ENCODE measurements around the gene ENOPH1.
"Not testable (repeated sequence)": the region's sequence is repeated elsewhere in the genome, so short reads cannot be mapped to it uniquely, and the experiment has no call there.

ENOPH1 gene

DNA sequence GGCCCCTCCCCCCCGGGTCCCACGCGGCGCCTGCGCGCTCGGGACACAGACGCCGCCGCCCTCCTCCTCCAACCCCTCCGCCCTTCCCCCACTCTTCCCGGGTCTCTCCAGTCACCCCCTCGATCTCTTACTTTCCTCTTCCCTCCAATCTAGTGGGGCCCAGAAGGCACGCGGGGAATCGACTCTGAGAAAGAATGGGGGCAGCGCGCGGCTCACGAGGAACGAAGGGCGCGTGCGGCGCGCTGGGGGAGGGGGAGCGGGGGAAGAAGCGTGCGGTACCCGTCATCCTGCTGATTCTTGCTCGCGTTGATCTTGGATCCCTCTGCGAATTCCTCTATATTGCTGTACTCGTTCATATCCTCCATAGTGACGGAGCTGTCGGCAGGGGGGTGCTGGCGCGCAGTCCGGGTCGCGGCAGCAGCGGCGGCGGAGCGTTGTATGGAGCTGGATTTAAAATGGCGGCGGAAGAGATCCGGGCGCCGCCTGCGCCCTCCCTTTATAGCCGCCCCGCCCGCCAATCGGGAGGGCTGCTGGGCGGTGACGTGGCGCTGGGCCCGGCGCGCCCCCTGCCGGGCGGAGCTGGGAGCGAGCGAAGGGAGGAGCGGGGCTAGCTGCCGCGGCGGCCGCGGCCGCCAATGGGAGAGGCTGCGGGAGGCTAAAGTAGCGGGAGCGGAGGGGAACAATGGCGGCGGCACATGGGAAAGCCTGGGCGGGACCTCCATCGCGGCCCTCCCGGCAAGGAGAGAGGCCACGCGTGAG is 1.2 kb upstream of the ENOPH1 start:
- peak; percentile 92 for DNase-seq

DNA sequence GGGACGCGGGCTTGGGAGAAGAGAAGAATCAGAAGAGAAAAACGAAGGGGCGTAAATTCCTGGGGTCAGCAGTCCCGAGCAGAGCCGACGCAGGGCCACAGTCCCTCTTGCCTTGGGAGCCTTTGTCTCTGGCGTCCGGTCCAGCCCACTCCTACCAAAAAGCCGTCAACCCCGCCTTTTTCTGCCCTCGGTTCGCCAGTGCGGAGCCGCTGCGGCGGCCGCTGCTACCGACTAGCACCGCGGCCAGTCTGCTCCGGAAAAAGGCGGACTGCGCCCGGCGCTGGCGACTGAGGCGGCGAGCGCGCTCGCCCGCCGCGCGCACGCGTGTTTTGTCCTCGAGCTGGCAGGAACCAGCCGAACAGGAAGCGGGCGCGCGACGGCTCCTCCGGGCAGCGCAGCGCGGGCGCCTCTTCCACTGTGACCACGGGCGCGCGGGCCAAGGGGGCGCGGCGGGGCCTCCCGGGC is 630 bp upstream of the ENOPH1 start:
- no peak for DNase-seq

DNA sequence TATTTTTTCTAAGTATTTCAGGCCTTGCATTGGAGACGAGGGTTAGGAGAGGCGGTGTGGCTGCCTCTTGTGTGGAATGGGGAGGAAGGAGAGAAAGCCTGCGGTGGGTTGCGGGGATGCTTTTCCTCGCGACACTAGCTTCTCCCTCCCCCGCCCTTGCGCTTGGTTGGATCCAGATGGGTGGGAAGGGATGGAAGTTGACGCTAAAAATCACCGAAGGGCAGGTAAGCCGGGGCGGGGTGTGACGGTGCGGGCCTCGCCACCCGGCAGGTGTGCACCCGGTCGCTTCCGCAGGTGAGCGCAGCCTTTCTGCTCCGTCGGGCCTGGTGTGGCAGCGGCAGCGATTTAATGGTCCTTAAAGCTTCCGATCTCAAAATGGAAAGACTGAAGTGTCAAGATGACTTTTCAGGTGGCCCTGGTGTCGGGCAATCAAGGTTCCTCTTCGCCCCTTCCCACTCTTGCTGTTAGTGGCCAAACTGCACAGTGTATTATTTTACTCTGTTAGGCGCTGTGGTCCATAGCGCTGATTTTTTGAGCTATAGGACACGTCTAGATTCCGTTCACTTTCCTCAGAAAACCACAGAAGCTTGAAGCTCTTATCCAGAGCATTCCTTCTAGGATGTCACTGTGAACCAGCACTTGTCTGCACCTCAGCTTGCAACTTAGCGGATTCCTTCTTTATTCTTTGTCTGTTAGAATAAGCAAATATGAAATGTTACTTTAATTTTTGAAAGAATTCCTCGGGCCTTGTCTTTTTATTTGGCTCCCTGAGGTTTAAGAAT is 765 bp downstream of the ENOPH1 start:
- DNase-seq = no peak

DNA sequence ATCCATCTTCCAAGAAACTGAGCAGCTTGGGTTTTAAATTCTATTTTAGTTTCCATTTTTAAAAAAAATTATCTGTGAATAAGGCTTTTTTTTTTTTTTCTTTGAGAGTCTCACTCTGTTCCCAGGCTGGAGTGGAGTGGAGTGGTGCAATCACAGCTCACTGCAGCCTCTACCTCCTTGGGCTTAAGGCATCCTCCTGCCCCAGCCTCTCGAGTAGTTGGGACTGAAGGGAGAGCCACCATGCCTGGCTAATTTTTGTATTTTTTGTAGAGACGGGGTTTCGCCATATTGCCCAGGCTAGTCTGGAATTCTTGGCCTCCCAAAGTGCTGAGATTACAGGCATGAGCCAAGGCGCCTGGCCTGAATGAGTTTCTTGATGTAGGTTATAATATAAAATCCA is 1.4 kb downstream of the ENOPH1 start:
- no peak for DNase-seq

DNA sequence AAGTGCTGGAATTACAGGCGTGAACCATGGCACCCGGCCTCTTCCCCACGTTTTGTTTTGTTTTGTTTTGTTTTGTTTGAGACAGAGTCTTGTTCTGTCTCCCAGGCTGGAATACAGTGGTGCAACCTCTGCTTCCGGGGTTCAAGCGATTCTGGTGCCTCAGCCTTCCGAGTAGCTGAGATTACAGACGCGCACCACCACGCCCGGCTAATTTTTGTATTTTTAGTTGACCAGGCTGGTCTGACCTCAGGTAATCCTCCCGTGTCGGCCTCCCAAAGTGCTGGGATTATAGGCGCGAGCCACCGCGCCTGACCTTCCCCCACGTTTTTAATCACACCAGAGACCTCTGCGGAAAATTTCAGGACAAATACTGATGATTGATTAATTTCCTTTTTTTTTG is 2.2 kb downstream of the ENOPH1 start:
- DNase-seq = no peak

DNA sequence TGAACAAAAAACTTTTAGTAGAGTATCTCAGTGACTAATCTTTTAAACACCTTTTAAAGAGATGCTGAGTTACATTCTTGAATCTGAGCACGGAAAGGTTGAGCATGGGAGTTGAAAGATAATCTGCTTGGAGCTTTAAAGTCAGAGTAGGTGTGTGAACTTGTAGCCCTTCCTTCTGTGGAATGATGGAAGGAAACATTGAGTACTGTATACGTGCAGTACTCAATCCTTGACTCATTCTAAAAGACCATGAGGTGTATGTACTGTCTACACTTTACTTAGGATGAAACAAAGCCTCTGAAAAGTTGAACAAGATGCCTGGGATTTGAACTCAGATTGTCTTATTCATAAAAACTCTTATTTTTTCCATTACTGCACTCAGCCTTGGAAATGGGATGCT is 3.4 kb downstream of the ENOPH1 start:
- no peak for DNase-seq

DNA sequence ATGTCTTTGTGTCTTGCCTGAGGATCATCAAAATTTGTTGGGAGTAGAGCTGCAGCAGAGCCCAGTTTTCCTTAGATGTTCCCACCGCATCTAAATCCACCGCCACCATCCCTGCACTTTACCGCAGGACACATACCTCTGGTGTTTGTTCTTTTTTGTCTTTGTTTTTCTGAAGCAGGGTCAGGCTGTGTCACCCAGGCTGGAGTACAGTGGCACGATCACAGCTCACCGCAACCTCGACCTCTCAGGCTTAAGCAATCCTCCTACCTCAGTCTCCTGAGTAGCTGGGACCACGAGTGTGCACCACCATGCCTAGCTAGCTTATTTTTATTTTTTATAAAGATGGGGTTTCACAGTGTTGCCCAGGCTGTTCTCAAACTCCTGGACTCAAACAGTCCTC is 4.6 kb downstream of the ENOPH1 start:
- no peak for DNase-seq

DNA sequence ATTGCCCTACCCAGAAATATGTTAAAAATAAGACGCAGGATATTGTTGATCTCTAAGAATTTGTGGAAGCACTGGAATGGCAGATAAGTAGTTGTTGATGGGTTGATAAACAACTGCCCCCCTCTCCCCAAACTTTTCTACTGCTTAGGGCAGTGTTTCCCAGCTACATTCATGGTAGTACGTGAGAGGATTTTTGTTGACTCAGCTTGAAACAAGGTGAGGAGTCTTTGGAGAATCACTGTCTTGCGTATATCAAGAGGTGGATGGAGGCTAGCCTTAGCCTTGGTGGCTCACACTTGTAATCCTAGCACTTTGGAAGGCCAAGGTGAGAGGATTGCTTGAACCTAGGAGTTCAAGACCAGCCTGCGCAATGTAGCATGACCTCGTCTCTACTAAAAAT is 5.7 kb downstream of the ENOPH1 start:
- DNase-seq = no peak

DNA sequence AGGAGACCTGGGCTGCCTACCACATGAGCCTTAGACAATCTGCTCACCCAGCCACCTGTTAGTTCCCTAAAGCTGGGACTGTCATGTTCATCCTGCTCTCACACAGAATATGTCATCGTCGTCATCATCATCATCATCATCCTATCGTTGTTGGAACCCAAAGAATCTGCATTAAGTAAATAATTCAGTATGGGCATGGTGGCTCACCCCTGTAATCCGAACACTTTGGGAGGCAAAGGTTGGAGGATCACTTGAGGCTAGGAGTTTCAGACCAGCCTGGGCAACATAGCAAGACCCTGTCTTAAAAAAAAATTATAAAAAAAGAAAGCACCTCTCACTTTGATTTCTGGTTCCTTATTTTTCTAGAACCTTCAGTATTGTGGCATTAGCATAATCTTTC is 6.4 kb downstream of the ENOPH1 start:
- no peak for DNase-seq

DNA sequence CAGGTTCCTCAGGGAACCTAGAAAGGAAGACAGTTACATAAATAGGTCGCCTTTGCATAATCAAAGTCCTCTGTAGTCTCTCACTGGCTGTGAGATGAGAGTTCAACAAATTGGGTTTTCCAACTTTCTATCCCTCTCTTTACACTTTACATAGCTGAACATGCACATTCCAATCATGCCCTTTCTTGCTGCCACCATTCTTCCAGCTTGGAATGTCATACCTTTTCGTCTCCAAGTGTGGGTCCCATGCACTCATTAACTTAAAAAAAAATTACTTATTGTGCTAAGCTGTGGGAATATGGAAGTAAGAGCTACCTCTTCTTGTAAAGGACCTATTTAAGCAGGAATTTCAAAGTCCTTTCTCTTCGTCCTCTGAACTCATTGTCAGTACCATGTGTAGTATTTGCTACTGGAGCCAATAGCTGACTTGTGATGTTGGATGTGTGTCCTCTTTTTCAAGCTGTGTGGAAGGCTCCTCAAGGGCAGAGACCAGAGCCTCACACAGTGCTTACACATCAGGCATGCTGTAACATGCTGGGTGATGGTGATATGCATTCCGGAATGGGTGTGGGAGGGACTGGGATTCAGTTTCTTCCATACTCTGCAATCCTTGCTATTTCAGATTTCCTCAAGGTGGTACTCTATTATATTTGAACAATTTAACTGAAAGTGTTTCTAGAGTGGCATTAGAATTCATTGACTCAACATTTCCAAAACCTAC is 7.1 kb downstream of the ENOPH1 start:
- no peak for DNase-seq

DNA sequence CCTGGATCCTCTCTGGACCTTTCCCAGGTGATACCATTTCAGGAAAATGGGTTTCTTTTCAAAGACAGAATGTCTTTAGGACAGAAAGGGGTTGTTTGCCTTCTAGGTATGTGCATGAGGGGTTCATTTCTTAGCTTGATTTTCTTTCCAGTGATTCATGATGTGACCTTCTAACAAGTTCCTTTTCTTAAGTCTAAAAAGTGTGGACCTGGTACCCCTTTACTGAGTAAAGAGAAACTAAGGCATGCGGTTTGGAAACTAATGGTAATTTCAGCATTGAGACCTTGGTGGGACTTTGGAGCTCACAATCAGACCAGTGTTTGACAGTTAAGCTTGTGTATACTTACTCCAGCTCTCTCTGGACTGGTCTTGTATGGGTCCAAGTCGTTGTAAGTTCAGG is 8.7 kb downstream of the ENOPH1 start:
- no peak for DNase-seq

DNA sequence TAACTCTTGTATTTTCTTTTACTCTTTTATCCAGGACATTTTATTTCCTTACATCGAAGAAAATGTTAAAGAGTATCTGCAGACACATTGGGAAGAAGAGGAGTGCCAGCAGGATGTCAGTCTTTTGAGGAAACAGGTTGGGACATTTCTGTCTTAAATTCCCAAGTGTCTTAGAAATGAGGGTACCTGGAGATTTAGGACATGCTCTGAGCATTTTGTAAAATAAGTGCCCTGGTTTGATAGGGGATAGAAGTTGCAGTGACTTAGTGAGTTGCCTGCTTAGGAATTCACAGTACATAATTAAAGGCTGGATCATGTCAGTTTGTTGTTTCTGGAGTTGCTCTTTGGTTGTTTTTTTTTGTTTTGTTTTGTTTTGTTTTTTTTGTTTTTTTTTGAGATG is 17.5 kb downstream of the ENOPH1 start:
- DNase-seq = no peak

DNA sequence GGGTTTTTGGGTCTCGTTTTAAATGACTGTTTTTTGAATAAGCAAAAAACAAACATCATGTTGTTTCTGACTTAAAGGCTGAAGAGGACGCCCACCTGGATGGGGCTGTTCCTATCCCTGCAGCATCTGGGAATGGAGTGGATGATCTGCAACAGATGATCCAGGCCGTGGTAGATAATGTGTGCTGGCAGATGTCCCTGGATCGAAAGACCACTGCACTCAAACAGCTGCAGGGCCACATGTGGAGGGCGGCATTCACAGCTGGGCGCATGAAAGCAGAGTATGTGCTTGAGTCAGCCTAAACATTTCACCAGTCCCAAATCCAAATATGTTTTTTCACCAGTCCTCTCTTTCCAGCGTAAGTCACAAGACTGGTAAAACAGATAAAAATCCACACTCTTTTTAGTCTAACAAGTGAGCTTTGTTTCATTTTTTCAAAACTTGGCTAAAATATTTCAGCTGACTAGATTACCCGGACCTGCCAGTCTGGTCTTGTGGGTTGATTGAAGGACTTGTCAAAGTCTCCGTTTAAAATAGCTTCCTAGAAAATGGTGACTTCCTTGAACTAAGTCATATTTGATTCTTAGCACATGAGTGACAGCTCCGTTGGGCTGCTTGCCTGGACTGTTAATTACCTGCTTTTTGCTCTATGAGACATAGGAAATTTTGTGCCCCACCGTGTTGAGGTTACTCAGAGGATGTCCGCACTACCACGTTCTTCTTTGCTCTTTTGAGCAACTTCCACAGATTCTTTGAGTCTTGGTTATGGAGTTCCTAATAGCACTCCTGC is 20.8 kb downstream of the ENOPH1 start:
- no peak for DNase-seq

DNA sequence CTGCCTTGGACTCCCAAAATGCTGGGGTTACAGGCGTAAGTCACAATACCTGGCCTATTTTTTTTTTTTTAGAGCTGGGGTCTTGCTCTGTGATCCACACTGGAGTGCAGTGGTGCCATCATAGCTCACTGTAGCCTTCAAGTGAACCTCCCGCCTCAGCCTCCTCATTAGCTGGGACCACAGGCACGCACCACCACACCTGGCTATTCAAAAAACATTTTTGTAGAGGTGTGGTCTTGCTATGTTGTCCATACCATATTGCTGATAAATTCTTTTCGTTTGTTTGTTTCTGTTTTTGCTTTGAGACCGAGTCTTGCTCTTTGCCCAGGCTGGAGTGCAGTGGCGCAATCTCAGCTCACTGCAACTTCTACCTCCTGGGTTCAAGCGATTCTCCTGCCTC is 21.6 kb downstream of the ENOPH1 start:
- DNase-seq = no peak

DNA sequence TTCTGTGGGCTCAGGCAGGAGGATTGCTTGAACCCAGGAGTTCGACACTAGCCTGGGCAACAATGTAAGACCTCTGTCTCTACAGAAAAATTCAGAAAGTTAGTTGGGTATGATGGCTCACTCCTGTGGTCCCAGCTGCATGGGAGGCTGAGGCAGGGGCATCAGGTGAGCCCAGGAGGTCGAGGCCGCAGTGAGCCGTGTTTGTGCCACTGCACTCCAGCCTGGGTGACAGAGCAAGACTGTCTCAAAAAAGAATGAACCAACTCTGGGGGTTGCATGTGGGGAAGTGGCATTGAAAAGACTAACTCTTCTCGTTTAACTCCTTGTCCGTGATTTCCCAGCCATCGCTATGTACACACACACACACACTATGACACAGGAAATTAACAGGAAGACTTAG is 26.9 kb downstream of the ENOPH1 start:
- DNase-seq = no peak

DNA sequence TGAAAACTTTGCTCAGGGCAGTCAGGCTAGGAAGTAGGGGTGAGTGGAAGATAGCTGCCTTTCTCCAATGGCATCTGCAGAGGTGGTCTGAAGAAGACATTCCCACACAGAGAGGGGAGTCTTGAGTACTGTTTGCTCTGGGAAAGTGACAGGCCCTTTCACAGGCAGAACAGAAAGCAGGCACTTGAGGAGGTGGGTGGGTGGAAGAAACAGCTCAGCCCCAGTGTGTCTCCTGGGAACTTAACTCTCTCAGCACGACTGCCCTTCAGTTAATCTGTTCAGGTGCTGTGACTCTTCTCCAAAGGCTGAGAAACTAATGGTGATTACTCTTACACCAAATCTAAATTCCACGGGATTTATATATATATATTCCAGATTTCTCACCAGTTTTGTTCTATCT is 28.3 kb downstream of the ENOPH1 start:
- DNase-seq = no peak

DNA sequence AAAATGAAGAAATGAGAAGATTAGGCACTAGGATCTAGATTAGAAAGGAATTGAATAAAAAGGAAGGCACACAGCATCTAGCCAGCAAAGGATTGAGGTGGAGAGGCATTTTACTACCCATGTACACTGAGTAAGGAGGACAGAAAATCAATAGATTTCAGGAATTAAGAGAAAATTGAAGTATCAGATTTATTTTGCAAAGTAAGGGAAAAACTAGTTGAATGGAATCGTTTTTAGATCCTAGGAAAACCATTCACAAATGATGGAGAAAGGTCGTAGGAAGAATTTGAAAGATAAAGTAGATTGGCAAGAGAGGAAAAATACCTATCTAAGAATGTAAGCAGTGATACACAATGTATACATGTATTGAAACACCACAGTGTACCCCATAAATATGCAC is 31.3 kb downstream of the ENOPH1 start:
- DNase-seq = no peak

DNA sequence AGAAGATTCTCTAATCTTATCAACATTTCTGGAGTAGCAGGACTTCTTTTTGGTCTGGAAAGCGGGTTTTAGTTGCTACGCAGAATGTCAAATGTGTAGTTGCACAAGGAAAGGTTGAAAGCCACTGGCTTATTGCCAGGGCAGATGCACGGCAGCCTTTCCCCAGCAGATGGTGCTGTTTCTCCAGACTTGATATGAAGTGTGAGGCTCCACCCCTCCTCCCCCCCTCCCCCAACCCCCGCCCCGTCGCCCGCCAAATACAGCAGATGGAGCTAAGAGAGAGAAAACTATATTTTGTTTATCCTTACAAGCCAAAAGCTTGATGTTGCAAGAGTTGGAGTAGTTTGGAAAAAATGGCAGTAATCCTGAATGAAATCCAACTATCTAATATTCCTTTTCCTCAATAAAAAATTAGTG is 32.0 kb downstream of the ENOPH1 start:
- peak; percentile 89 for DNase-seq

DNA sequence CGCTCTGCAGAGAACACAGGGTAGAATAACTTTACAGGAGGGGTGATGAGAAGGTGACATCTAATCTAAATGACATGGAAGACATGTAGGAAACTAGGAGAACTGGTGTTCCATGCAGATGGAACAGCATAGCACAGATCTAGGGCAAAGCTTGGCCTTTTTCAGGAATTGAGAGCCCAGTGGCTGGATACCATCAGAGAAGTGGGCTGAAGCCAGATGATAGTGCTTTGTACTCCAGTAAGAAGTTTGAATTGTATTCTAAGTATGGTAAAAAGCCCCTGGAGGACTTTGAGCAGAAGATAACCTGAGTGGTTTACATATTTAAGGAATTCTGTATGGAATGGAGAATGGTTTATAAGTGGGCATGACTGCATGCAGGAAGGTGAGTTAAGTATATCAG is 32.8 kb downstream of the ENOPH1 start:
- no peak for DNase-seq

DNA sequence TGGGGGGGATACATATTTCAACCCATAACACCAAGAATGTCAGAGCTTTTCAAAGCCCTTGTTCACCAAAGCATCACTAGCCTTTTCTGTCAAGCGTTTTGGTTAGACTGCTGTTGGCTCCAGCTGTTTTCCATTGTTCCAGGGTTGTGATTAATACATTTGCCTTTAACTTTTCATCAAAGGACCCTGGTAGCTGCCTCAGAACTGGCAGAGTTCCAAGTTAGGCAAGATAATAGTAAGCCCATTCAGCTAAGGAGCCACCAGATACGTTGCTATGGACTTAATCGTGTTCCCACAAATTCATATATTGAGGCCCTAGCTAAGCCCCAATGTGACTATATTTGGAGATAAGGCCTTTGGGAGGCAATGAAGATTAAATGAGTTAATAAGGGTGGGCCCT is 37.1 kb downstream of the ENOPH1 start:
- peak; percentile 64 for DNase-seq

DNA sequence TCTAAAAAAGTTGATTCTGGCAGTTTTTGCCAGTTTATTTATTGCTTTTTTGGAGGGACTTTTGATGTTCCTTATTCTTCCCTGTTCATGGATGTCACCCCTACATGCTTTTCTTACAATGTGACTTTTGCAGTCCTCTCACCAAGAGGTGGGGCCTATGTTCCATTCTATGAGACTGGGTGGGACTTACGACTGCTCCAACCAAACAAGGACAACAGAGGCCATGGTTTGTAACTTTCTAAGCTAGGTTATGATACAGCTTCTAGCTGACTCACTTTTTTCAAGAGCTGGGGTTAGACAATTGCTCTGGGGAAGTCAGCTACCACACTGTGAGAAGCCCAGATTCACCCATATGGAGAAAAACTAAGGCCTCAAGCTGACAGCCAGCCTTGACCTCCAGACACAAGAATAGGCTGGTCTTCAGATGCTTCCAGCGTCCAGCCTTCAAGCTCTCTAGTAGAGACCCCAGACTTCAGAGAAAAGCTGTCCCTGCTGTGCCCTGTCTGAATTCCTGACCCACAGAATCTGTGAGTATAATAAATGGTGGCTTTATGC is 39.5 kb downstream of the ENOPH1 start:
- DNase-seq = no peak

DNA sequence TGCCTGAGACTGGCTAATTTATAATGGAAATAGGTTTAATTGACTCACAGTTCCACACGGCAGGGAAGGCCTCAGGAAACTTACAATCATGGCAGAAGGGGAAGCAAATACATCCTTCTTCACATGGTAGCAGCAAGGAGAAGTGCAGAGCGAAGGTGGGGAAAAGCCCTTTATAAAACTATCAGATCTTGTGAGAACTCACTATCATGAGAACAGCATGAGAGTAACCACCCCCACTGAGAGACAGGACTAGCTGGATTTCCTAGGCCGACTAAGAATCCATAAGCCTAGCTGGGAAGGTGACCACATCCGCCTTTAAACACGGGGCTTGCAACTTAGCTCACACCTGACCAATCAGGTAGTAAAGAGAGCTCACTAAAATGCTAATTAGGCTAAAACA is 42.7 kb downstream of the ENOPH1 start:
- DNase-seq = not testable (repeated sequence)
